HEK293 (cell line): ENCODE results near the gene DNAJC5.
A peak's percentile ranks its signal among the peaks of the same experiment; 100 is the strongest.

Experiments used
- CTCF ChIA-PET: fragments of 350-600 bp; formaldehyde crosslinking; extraction: SDS; loops from one replicate; lab custom pipeline; 2021; ENCODE audit warnings: antibody characterized with exemption; lab: Yijun Ruan, JAX
- POLR2A ChIA-PET: fragments of 300-600 bp; formaldehyde crosslinking; extraction: SDS; loops from one replicate; lab custom pipeline; 2020; ENCODE audit warnings: antibody characterized with exemption, inconsistent platforms; lab: Yijun Ruan, JAX
- H3K27ac ChIP-seq: fragments of 200-500 bp; sonication (Bioruptor generic); 2 replicates; pipeline ENCODE4 v1.5.1; 2014; ENCODE audit warnings: low read depth, low read length, control low read depth, inconsistent platforms; ENCODE audit errors: extremely low read depth
- H3K36me3 ChIP-seq, 2 experiments: fragments of 200-500 bp in 1 of 2; sonication (Bioruptor generic) in 1 of 2; 1 replicate in 1 of 2; 2 replicates in 1 of 2; pipeline ENCODE4 v1.5.1; 2014 to 2017; ENCODE audit warnings: inconsistent platforms in 2 of 2, low read length in 2 of 2; ENCODE audit not compliant: control insufficient read depth in 2 of 2, insufficient read depth in 1 of 2
- H3K4me1 ChIP-seq: fragments of 200-500 bp; sonication (Bioruptor generic); 2 replicates; pipeline ENCODE4 v1.5.1; 2014; ENCODE audit warnings: mild to moderate bottlenecking, low read length, inconsistent platforms; ENCODE audit not compliant: control insufficient read depth, insufficient read depth
- H3K4me3 ChIP-seq: 2 replicates; pipeline ENCODE4 v1.5.1; 2011; ENCODE audit warnings: low read depth, mild to moderate bottlenecking, control low read depth, low read length, moderate library complexity
- H3K9me3 ChIP-seq: fragments of 200-500 bp; sonication (Bioruptor generic); 2 replicates; pipeline ENCODE4 v1.5.1; 2014; ENCODE audit warnings: low read depth, low read length, inconsistent platforms; ENCODE audit not compliant: control insufficient read depth, insufficient read depth
- EGR2 ChIP-seq: fragments of 450-650 bp; formaldehyde crosslinking; IDR thresholded peaks from 2 replicates; pipeline ENCODE4 v1.5.1; 2016; ENCODE audit warnings: low read depth, missing biosample characterization, missing genetic modification characterization
- GLIS1 ChIP-seq: fragments of 450-650 bp; formaldehyde crosslinking; IDR thresholded peaks from 2 replicates; pipeline ENCODE4 v1.5.1; 2016; ENCODE audit warnings: missing biosample characterization, missing genetic modification characterization
- GLIS2 ChIP-seq: fragments of 450-650 bp; formaldehyde crosslinking; IDR thresholded peaks from 2 replicates; pipeline ENCODE4 v1.5.1; 2016; ENCODE audit warnings: missing biosample characterization, missing genetic modification characterization
- KLF1 ChIP-seq: fragments of 450-650 bp; formaldehyde crosslinking; IDR thresholded peaks from 2 replicates; pipeline ENCODE4 v1.5.1; 2016; ENCODE audit warnings: missing biosample characterization, missing genetic modification characterization
- OSR2 ChIP-seq: fragments of 450-650 bp; formaldehyde crosslinking; IDR thresholded peaks from 2 replicates; pipeline ENCODE4 v1.5.1; 2016; ENCODE audit warnings: missing biosample characterization, missing genetic modification characterization
- PRDM1 ChIP-seq: fragments of 450-650 bp; formaldehyde crosslinking; IDR thresholded peaks from 2 replicates; pipeline ENCODE4; 2016; ENCODE audit warnings: missing biosample characterization, missing genetic modification characterization
- PRDM10 ChIP-seq: fragments of 450-650 bp; formaldehyde crosslinking; IDR thresholded peaks from 2 replicates; pipeline ENCODE4 v1.5.1; 2016; ENCODE audit warnings: missing biosample characterization, missing genetic modification characterization
- SP2 ChIP-seq: fragments of 450-650 bp; formaldehyde crosslinking; IDR thresholded peaks from 2 replicates; pipeline ENCODE4 v1.5.1; 2016; ENCODE audit warnings: missing biosample characterization, missing genetic modification characterization
- ZBTB11 ChIP-seq: fragments of 450-650 bp; formaldehyde crosslinking; conservative IDR thresholded peaks from 2 replicates; pipeline ENCODE4 v1.5.1; 2016; ENCODE audit warnings: low read depth, missing biosample characterization, missing genetic modification characterization
- ZBTB17 ChIP-seq: fragments of 450-650 bp; formaldehyde crosslinking; IDR thresholded peaks from 2 replicates; pipeline ENCODE4 v1.5.1; 2016; ENCODE audit warnings: missing biosample characterization, missing genetic modification characterization
- ZBTB20 ChIP-seq: fragments of 450-650 bp; formaldehyde crosslinking; IDR thresholded peaks from 2 replicates; pipeline ENCODE4 v1.5.1; 2016; ENCODE audit warnings: missing biosample characterization, missing genetic modification characterization
- ZBTB48 ChIP-seq: fragments of 450-650 bp; formaldehyde crosslinking; IDR thresholded peaks from 2 replicates; pipeline ENCODE4 v1.5.1; 2016; ENCODE audit warnings: missing biosample characterization, missing genetic modification characterization
- ZBTB49 ChIP-seq: fragments of 450-650 bp; formaldehyde crosslinking; IDR thresholded peaks from 2 replicates; pipeline ENCODE4 v1.5.1; 2016; ENCODE audit warnings: missing biosample characterization, missing genetic modification characterization, low read depth
- ZFHX2 ChIP-seq: fragments of 450-650 bp; formaldehyde crosslinking; conservative IDR thresholded peaks from 2 replicates; pipeline ENCODE4 v1.5.1; 2016; ENCODE audit warnings: missing biosample characterization, missing genetic modification characterization
- ZFP37 ChIP-seq: fragments of 450-650 bp; formaldehyde crosslinking; IDR thresholded peaks from 2 replicates; pipeline ENCODE4 v1.5.1; 2016; ENCODE audit warnings: missing biosample characterization, missing genetic modification characterization
- ZIC2 ChIP-seq: fragments of 450-650 bp; formaldehyde crosslinking; IDR thresholded peaks from 2 replicates; pipeline ENCODE4 v1.5.1; 2016; ENCODE audit warnings: missing biosample characterization, missing genetic modification characterization
- ZNF132 ChIP-seq: fragments of 450-650 bp; formaldehyde crosslinking; IDR thresholded peaks from 2 replicates; pipeline ENCODE4 v1.5.1; 2017; ENCODE audit warnings: missing biosample characterization, missing genetic modification characterization, borderline replicate concordance
- ZNF202 ChIP-seq: fragments of 450-650 bp; formaldehyde crosslinking; IDR thresholded peaks from 2 replicates; pipeline ENCODE4 v1.5.1; 2016; ENCODE audit warnings: missing biosample characterization, missing genetic modification characterization, borderline replicate concordance
- ZNF23 ChIP-seq: fragments of 450-650 bp; formaldehyde crosslinking; IDR thresholded peaks from 2 replicates; pipeline ENCODE4 v1.5.1; 2016; ENCODE audit warnings: missing biosample characterization, missing genetic modification characterization, borderline replicate concordance
- ZNF335 ChIP-seq: fragments of 450-650 bp; formaldehyde crosslinking; conservative IDR thresholded peaks from 2 replicates; pipeline ENCODE4 v1.5.1; 2016; ENCODE audit warnings: missing biosample characterization, missing genetic modification characterization
- ZNF548 ChIP-seq: fragments of 450-650 bp; formaldehyde crosslinking; IDR thresholded peaks from 2 replicates; pipeline ENCODE4 v1.5.1; 2016; ENCODE audit warnings: missing biosample characterization, missing genetic modification characterization
- ZNF600 ChIP-seq: fragments of 450-650 bp; formaldehyde crosslinking; IDR thresholded peaks from 2 replicates; pipeline ENCODE4 v1.5.1; 2016; ENCODE audit warnings: missing biosample characterization, missing genetic modification characterization
- ZNF692 ChIP-seq: fragments of 450-650 bp; formaldehyde crosslinking; IDR thresholded peaks from 2 replicates; pipeline ENCODE4 v1.5.1; 2016; ENCODE audit warnings: missing biosample characterization, missing genetic modification characterization
- ZNF707 ChIP-seq: fragments of 450-650 bp; formaldehyde crosslinking; IDR thresholded peaks from 2 replicates; pipeline ENCODE4 v1.5.1; 2016; ENCODE audit warnings: missing biosample characterization, missing genetic modification characterization

Gene DNAJC5

GRCh38 chr20:63896264-63897105, 1.6 kb downstream of the DNAJC5 start:
- peak; percentile 60 for TF ChIP-seq ZBTB20 (tag by site-specific recombination)
- TF ChIP-seq OSR2 (tag by site-specific recombination), result no peak
- TF ChIP-seq ZBTB17 (tag by site-specific recombination), result peak; percentile 76
- no peak for TF ChIP-seq PRDM1
- peak; percentile 19; the same call in 1 of the 2 replicates for TF ChIP-seq KLF1 (tag by site-specific recombination)
- TF ChIP-seq ZIC2 (tag by site-specific recombination), result peak; percentile 76
- TF ChIP-seq ZBTB48 (tag by site-specific recombination), result peak; percentile 24; the same call in 1 of the 2 replicates
- TF ChIP-seq ZBTB11, result no peak
- no peak for TF ChIP-seq ZBTB49 (tag by site-specific recombination)
- TF ChIP-seq ZNF132 (tag by site-specific recombination), result no peak
- 0 out of 2 replicates have a peak, but pooled peaks have one; percentile 11 for TF ChIP-seq SP2 (tag by site-specific recombination)
- no peak for TF ChIP-seq ZNF707 (tag by site-specific recombination)
- TF ChIP-seq ZNF600 (tag by site-specific recombination), result peak; percentile 98
- no peak for TF ChIP-seq ZNF23 (tag by site-specific recombination)
- TF ChIP-seq GLIS1 (tag by site-specific recombination), result peak; percentile 82
- peak; percentile 83 for TF ChIP-seq ZNF335
- no peak for TF ChIP-seq ZNF548 (tag by site-specific recombination)
- 0 out of 2 replicates have a peak, but pooled peaks have one; percentile 15 for TF ChIP-seq ZNF692
- 0 out of 2 replicates have a peak, but pooled peaks have one; percentile 7 for TF ChIP-seq ZFP37 (tag by site-specific recombination)
- TF ChIP-seq ZNF202, result no peak
- TF ChIP-seq ZFHX2 (tag by site-specific recombination), result peak; percentile 61
- peak; percentile 79 for TF ChIP-seq GLIS2 (tag by site-specific recombination)
- peak; percentile 37; the same call in 1 of the 2 replicates for TF ChIP-seq EGR2
- TF ChIP-seq PRDM10, result peak; percentile 30; the same call in 1 of the 2 replicates
- TF ChIP-seq, all 188 proteins: peak for 15
- CTCF ChIA-PET, result interaction anchor here (0.5 to 2.6 kb wide), 6 partner anchors 8 to 84 kb away, joined by 3 to 8 read pairs (median 4); partner anchors contain the start of gene PRPF6
- no peaks in the 10 kb centered on the region for H3K9me3 ChIP-seq
- peaks cover 12% of the 10 kb centered on the region for H3K4me1 ChIP-seq
- H3K27ac ChIP-seq, result 0 out of 2 replicates have a peak overlapping the region, but pooled peaks have one; percentile 2
- peak overlapping the region; percentile 56 for H3K4me3 ChIP-seq
- POLR2A ChIA-PET, result interaction anchor here (0.5 to 3.1 kb wide), 6 partner anchors 32 to 255 kb away, joined by 3 to 14 read pairs (median 4); partner anchors contain the start of genes ARFRP1, TPD52L2, UCKL1 and ZGPAT
- peaks cover 0 to 16% of the 10 kb centered on the region in 2 experiments; a peak in 1 of 3 replicates for H3K36me3 ChIP-seq
